ENCODE results near the gene ESYT1.

- TF ChIP-seq EZH2phosphoT487 (IDR thresholded peaks at IDR 0.05) (no peak), CTCF (IDR thresholded peaks at IDR 0.05) (no peak), EZH2 (IDR thresholded peaks at IDR 0.05) (no peak)
These were observed 20.8 kb upstream of the ESYT1 start for GRCh38 chr12:56107242-56107641.

All from neural progenitor cell (in vitro differentiated cells).